Esophagus muscularis mucosa (tissue), 4 donors: Measurements from ENCODE around the gene FKRP. TPM values are rescaled to one million over a fixed set of nuclear protein-coding genes. Genes with fewer than 3 reads are reported as not detected.

Source experiments
- DNase-seq: peaks from one replicate; pipeline ENCODE4 v3.0.0-alpha.2; 2017; ENCODE audit errors: extremely low spot score
- H3K27ac ChIP-seq, 4 donors: fragments of 200-600 bp; sonication (generic); replicated peaks in 1 of 4; 1 replicate in 3 of 4; 2 replicates in 1 of 4; pipeline ENCODE4 v1.5.1; 2016 to 2019; ENCODE audit warnings: mild to moderate bottlenecking in 1 of 4
- H3K27me3 ChIP-seq, 4 donors: fragments of 200-600 bp; sonication (generic); one replicate each; pipeline versions ENCODE4 v1.5.1 to v1.6.0; 2016 to 2019
- H3K36me3 ChIP-seq, 4 donors: fragments of 200-600 bp; sonication (generic); one replicate each; pipeline ENCODE4 v1.5.1; 2016 to 2019
- H3K4me1 ChIP-seq, 4 donors: fragments of 200-600 bp; sonication (generic); one replicate each; pipeline ENCODE4 v1.5.1; 2016 to 2019
- H3K4me3 ChIP-seq, 4 donors: fragments of 200-600 bp; sonication (generic); 1 replicate in 2 of 4; 2 replicates in 2 of 4; pipeline ENCODE4 v1.5.1; 2016 to 2019; ENCODE audit warnings: mild to moderate bottlenecking in 4 of 4, moderate library complexity in 1 of 4
- H3K9me3 ChIP-seq, 4 donors: fragments of 200-600 bp; sonication (generic); 1 replicate in 3 of 4; 2 replicates in 1 of 4; pipeline ENCODE4 v1.5.1; 2016 to 2019
- CTCF ChIP-seq, 3 experiments: fragments of 200-600 bp in 2 of 3; fragments of 450-650 bp in 1 of 3; sonication (generic) in 2 of 3; IDR thresholded peaks; one replicate each; pipeline ENCODE4 v1.5.1; 2017 to 2019; ENCODE audit warnings: antibody characterized with exemption in 3 of 3, mild to moderate bottlenecking in 2 of 3, moderate library complexity in 1 of 3
- EP300 ChIP-seq: sonication (generic); formaldehyde crosslinking; IDR thresholded peaks from one replicate; pipeline ENCODE4 v1.6.1; 2017; ENCODE audit warnings: antibody characterized with exemption
- POLR2A ChIP-seq: fragments of 450-650 bp; IDR thresholded peaks from one replicate; pipeline ENCODE4 v1.6.1; 2017; ENCODE audit warnings: antibody characterized with exemption, moderate library complexity, mild to moderate bottlenecking, low read depth
- POLR2AphosphoS5 ChIP-seq, 2 donors: sonication (generic); formaldehyde crosslinking; IDR thresholded peaks; one replicate each; pipeline ENCODE4 v1.6.1; 2017; ENCODE audit warnings: antibody characterized with exemption in 2 of 2
- WGBS: methylation state at CpG from one replicate; pipeline ENCODE4 v1.1.5; 2018; 5-methylcytosine and 5-hydroxymethylcytosine counted together
- intact Hi-C: fragments of 100-400 bp; cut with DNase I; formaldehyde crosslinking; loops from one replicate; pipeline ENCODE4 v1.15.1; 2023
- total RNA-seq, 4 donors: library from RNA; depleted of rRNA; stranded (reverse); fragments of >200 nt; gene quantifications; one replicate each; pipeline versions ENCODE4 v1.1.0 to v1.2.1, GENCODE V29; 2016

The FKRP gene
- total RNA-seq, 4 donors from 2014 or later, result 22.4 to 30.3 (median 26.5) TPM

- TF ChIP-seq POLR2AphosphoS5 (IDR thresholded peaks at IDR 0.05), result no peak
- no peak for TF ChIP-seq EP300
- TF ChIP-seq CTCF (IDR thresholded peaks at IDR 0.05), result no peak
- TF ChIP-seq POLR2A, result no peak
- Histone ChIP-seq H3K36me3 (peaks cover 0 to 24% (median 9%) of the 10 kb centered on the region in 4 donors), H3K27me3 (no peaks in the 10 kb centered on the region), H3K9me3 (no peaks in the 10 kb centered on the region), H3K4me1 (peaks cover 50 to 78% (median 74%) of the 10 kb centered on the region in 4 donors), H3K27ac (no peak overlapping the region), H3K4me3 (peak overlapping the region in 3 of 4 donors; percentile 83 to 99 (median 91))
- no peak for DNase-seq
- intact Hi-C loops, result no loop called here
- 80% methylated on average over 12 of the region's 12 CpGs for WGBS
These were observed 1.7 kb upstream of the FKRP start for GRCh38 chr19:46744005-46744691.

- Histone ChIP-seq H3K4me1 (peaks cover 41 to 69% (median 65%) of the 10 kb centered on the region in 4 donors), H3K27ac (peak overlapping the region in 1 of 4 donors; percentile 96), H3K27me3 (no peaks in the 10 kb centered on the region), H3K36me3 (peaks cover 0 to 24% (median 16%) of the 10 kb centered on the region in 4 donors), H3K9me3 (no peaks in the 10 kb centered on the region), H3K4me3 (peak overlapping the region; percentile 83 to 99 (median 94))
- TF ChIP-seq CTCF (IDR thresholded peaks at IDR 0.05) (no peak), POLR2AphosphoS5 (IDR thresholded peaks at IDR 0.05) (no peak), POLR2A (no peak), EP300 (no peak)
- WGBS, result 24% methylated on average over 8 of the region's 8 CpGs
- intact Hi-C loops, result no loop called here
- DNase-seq, result no peak
These were observed 827 bp upstream of the FKRP start for GRCh38 chr19:46745030-46745429.

GRCh38 chr19:46746281-46747057 is 612 bp downstream of the FKRP start, which contains the start of gene STRN4:
Gene STRN4 (minus strand): TSS chr19:46746450. CDS start chr19:46746430, 20 bp downstream.
- Histone ChIP-seq H3K9me3 (no peaks in the 10 kb centered on the region), H3K27ac (peak within 1 kb of the TSS; percentile 88 to 96 (median 92)), H3K4me3 (peak within 1 kb of the TSS; percentile 83 to 99 (median 94)), H3K36me3 (peaks cover 0 to 30% (median 23%) of the 10 kb centered on the region in 4 donors), H3K27me3 (no peaks in the 10 kb centered on the region), H3K4me1 (peaks cover 34 to 56% (median 52%) of the 10 kb centered on the region in 4 donors)
- TF ChIP-seq EP300 (no peak), POLR2AphosphoS5 (IDR thresholded peaks at IDR 0.05) (no peak), POLR2A (no peak), CTCF (IDR thresholded peaks at IDR 0.05) (no peak)
- intact Hi-C loops, result no loop called here
- DNase-seq, result no peak
- WGBS, result 7% methylated on average over 5 of the region's 74 CpGs

- H3K4me1 ChIP-seq, result peaks cover 23 to 36% (median 32%) of the 10 kb centered on the region in 4 donors
- peaks cover 0 to 44% (median 29%) of the 10 kb centered on the region in 4 donors for H3K36me3 ChIP-seq
- H3K27me3 ChIP-seq, result no peaks in the 10 kb centered on the region
- WGBS, result 85% methylated on average over 21 of the region's 21 CpGs
- H3K27ac ChIP-seq, result no peak overlapping the region
- no peaks in the 10 kb centered on the region for H3K9me3 ChIP-seq
- intact Hi-C loops, result no loop called here
- H3K4me3 ChIP-seq, result no peak overlapping the region
- TF ChIP-seq CTCF (IDR thresholded peaks at IDR 0.05), result peak; percentile 59 to 86 (median 61)
- TF ChIP-seq EP300, result no peak
- DNase-seq, result no peak
These were observed 2.7 kb downstream of the FKRP start for GRCh38 chr19:46748325-46749109.
